ENCODE measurements around the gene CCNQ. TPM values are rescaled to one million over a fixed set of nuclear protein-coding genes. Genes with fewer than 3 reads are reported as not detected.

CCNQ gene
- total RNA-seq, 1 donor = 38.9 TPM

DNA sequence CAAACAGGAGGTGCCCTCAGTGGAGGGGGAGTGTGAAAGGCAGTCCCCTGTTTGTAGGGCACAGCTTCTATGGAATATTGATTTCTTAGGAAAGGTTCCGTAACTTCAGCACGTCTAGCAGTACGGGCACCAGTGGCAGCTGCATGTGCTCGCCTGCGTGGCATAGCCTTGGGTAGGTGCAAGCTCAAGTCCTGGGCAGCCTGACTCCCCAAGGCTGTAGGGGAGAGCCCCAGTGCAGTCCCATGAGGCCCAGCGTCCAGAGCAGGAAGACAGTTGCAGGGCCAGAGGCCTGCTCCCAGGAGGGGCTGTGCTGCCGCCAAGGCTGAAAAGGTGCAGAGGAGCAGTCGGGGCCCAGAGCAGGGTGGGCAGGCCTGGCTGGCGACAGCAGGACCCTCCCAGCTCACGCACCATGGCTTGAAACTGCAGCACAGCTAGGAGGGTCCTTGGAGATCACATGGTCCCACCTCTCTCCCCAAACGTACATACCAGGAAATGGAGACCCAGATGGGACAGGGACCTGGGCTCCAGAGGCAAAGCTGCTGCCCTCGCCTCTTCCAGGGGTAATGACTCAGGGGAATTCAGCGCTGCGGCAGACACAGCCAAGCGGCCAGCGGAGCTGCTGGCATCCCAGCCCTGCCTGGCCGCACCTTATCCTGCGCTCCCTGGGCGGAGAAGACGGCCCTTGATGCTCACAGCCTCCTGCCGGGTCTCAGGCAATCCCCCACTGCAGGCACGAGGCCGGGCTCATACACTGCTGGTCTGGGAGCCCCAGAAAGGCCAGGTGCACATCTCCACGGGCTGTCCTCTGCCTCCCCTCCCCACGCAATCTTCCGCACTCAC is 42.0 kb upstream of the CCNQ start:
- H3K4me3 ChIP-seq (ENCODE audit: low read depth, low read length) = no peak overlapping the region
- TF ChIP-seq, protein P1, sequence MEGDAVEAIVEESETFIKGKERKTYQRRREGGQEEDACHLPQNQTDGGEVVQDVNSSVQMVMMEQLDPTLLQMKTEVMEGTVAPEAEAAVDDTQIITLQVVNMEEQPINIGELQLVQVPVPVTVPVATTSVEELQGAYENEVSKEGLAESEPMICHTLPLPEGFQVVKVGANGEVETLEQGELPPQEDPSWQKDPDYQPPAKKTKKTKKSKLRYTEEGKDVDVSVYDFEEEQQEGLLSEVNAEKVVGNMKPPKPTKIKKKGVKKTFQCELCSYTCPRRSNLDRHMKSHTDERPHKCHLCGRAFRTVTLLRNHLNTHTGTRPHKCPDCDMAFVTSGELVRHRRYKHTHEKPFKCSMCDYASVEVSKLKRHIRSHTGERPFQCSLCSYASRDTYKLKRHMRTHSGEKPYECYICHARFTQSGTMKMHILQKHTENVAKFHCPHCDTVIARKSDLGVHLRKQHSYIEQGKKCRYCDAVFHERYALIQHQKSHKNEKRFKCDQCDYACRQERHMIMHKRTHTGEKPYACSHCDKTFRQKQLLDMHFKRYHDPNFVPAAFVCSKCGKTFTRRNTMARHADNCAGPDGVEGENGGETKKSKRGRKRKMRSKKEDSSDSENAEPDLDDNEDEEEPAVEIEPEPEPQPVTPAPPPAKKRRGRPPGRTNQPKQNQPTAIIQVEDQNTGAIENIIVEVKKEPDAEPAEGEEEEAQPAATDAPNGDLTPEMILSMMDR (IDR thresholded peaks at IDR 0.05; ENCODE audit: insufficient read depth, low read depth, low read length) = no peak
- no peak for DNase-seq (ENCODE audit: low read depth)

DNA sequence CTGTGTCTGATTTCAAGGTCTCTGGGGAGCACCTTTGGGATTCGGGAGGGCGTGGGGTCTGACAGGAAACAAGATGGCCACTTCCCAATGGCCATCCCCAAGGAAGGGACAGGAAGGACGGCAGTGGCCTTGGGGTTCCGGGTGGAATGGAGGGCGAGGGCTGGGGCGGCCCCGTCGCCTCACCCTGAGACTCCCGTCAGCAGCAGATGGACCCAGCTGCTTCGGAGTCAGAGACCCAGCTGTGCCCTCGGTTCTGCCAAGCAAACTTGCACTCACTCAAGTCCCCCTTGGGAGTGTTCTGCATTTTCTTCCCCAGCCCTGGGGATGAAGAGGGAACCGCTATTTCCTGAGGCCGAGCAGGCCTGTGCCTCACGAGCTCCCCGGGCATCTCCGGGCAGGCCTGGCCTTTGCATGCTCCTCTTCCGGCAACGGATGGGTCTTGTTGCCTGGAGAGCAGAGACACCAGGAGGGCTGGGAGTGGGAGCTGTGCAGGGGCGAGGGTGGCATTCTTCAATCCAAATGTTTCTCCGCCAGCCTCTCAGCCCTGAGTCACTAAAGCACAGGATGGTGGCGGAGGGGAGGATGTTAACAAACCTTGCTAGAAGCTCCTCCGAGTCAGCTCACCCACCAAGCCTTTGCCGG is 41.2 kb upstream of the CCNQ start:
- TF ChIP-seq, protein P1 (IDR thresholded peaks at IDR 0.05; ENCODE audit: insufficient read depth, low read depth, low read length) = no peak
- no peak for DNase-seq (ENCODE audit: low read depth)

DNA sequence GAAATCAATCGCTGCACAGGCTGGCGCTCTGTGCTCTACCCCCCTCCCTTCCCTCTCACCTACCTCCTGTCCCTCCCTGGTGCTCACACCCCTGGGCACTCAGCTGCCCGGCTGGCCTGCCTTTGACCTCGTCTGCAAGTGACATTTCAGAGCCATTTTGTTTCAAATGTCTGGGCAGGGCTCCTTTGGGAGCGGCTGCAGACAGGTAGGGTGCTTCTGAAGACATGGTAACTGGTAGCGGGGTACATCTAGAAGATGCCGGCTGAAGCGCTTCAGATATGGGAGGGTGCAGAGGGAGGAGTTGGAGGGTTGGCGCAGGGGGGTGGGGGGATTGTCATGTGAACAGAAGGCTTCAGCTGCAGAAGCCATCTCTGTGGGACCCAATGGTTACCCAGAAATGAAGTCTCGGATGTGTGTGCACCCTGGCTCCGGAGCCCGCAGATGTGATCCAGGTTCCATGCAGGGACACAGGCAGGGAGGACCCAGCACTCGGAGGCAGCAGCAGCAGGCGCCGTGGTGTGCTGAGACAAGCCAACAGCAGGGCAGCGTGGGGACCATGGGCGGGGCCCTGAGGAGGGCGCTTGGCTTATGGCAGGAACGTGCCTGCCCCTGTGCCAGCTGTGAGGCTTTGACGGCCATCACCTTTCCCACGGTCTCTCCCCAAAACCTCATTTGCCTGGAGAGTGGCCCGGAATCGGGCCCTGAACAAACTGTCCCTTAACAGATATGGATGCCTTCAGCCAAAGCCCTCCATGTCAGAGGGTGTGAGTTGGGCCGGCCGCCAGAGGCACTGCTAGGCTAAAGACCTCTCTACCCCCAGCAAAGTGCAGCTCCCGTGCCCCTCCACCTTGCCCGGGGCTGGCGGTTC is 40.5 kb upstream of the CCNQ start:
- TF ChIP-seq, protein P1 (IDR thresholded peaks at IDR 0.05; ENCODE audit: insufficient read depth, low read depth, low read length) = no peak
- DNase-seq (ENCODE audit: low read depth) = no peak

More for the DNA sequence above, 41.2 kb upstream of the CCNQ start:
- H3K4me3 ChIP-seq (ENCODE audit: low read depth, low read length) = no peak overlapping the region

DNA sequence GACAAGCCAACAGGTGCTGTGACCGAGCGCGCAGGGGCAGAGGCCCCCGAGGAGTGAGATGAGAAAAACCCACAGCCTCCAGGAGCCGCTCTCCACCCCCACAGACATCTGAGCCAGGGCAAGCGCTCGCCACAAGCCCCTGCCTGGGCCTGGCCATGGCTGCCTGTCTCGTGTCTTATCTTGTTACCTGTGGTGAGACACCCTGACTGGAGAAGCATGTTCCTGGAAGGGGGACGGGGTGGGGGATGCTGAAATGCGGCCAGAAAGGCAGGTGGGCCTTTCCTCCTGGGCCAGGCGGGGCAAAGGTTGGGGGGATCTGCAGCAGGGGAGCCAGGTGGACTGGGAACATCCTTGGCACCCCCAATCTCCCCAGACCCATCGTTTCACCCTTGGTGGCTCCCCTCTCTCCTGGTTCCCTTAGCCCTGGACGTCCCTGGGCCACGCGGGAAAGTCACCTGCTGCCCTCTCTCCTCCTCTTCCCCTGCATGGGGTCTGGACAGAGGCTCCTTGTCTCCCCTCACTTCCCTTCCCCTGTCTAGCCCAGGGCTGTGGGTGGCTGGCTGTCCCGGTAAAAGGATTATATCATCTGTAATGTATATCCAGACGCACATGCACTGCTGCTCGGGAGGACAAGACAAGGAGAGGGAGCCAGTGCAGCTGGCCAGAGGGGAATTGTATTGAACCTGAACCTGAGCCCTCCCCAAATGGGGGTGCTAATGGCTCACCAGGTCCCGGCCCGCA is 39.7 kb upstream of the CCNQ start:
- no peak overlapping the region for H3K4me3 ChIP-seq (ENCODE audit: low read depth, low read length)
- DNase-seq (ENCODE audit: low read depth) = no peak
- TF ChIP-seq, protein P1 (IDR thresholded peaks at IDR 0.05; ENCODE audit: insufficient read depth, low read depth, low read length) = no peak

More for the DNA sequence above, 40.5 kb upstream of the CCNQ start:
- no peak overlapping the region for H3K4me3 ChIP-seq (ENCODE audit: low read depth, low read length)

DNA sequence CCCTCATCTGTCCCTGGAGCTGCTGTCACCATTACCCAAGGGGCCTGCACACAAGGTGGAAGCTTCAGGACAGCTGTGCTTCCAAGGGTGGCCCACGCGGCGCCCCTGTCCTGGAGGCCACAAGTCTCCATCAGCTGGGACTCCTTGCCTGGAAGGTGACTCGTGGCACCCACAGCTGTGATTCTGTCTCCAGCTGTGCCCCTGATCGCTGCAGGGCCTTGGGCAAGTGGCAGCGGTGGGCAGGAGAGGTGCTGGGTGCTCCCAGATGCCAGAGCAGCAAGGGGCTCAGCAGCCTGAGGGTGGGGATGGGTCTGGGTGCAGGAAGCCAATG is 39.1 kb upstream of the CCNQ start:
- TF ChIP-seq, protein P1 (IDR thresholded peaks at IDR 0.05; ENCODE audit: insufficient read depth, low read depth, low read length) = no peak

More for the DNA sequence above, 39.1 kb upstream of the CCNQ start:
- no peak for DNase-seq (ENCODE audit: low read depth)
- H3K4me3 ChIP-seq (ENCODE audit: low read depth, low read length) = no peak overlapping the region

All from fibroblast of villous mesenchyme (primary cell).